Measurements from ENCODE around the gene PCDHGC5.

The PCDHGC5 gene

GRCh38 chr5:141529873-141530272 is 41.0 kb downstream of the PCDHGC5 start:
- no peak for DNase-seq (ENCODE audit: low read depth)

DNA sequence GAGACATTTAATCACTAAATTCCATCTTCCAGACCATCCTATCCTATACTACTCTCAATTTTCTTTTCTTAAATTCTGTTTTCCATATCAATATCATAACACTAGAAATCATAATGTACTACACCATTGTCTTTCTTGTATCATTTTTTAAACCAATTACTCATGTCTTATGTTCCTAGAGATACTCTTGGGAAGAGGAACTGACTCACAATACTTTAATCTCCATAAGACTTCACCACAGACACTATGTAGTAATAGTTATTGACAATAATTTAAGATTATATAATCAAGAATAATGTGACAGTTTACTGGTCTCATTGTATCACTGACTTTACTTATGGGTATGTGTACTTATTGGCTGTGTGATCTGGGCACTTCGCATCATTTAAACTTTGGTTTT is 43.8 kb downstream of the PCDHGC5 start:
- no peak for DNase-seq (ENCODE audit: low read depth)

DNA sequence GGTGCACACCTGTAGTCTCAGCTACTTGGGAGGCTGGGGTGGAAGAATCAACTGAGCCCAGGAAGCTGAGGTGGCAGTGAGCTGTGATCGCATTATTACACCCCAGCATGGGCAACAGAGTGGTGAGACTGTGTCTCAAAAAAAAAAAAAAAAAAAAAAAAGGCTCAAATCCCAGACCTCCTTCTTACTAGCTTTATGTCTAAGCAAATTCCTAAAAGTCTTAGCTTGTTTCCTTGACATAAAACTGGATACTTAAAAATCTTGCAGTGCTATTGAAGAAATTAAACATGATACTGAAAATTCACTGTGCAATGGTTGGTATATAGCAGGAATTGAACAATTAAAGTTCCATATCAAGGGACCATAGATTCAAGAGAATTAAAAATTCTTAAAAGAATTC is 45.0 kb downstream of the PCDHGC5 start:
- no peak for DNase-seq (ENCODE audit: low read depth)

DNA sequence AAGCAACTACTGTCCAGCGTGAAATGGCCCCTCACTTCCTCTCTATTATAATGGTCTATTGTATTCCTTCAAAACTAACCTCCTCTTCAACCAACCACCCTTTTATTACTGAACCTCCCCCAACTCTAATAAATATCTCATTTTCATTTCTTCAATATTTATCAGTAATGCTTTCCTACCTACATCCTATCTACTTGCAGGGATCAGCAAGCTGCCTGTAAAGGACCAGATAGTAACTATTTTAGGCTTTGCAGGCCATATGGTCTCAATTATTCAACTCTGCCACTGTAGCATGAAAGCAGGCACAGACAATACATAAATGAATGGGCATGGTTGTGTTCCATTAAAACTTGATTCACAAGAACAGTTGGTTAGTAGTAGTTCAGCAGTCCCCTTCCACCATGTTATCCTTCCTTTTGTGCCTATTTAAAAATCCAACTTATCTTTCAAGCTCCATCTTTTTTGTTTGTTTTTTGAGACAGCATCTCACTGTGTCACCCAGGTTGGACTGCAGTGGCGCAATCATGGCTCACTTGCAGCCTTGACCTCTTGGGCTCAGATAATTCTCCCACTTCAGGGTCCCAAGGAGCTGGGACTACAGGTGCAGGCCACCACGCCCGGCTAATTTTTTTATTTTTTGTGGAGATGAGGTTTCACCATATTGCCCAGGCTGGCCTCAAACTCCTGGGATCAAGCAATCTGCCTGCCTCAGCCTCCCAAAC is 45.8 kb downstream of the PCDHGC5 start:
- no peak for DNase-seq (ENCODE audit: low read depth)

Data from HS-27A (cell line).